PC-9 (cell line): ENCODE data around the gene SETBP1.

Source experiments
- EZH2 ChIP-seq: fragments of 200-600 bp; sonication (generic); IDR thresholded peaks from 2 replicates; pipeline ENCODE4 v1.8.0; 2017; ENCODE audit warnings: antibody characterized with exemption, low read depth
- TF ChIP-seq, protein P1 (sequence below): fragments of 200-600 bp; sonication (generic); conservative IDR thresholded peaks from 2 replicates; pipeline ENCODE4 v1.6.1; 2017; ENCODE audit warnings: mixed run types, antibody characterized with exemption, mild to moderate bottlenecking, moderate library complexity

DNA sequence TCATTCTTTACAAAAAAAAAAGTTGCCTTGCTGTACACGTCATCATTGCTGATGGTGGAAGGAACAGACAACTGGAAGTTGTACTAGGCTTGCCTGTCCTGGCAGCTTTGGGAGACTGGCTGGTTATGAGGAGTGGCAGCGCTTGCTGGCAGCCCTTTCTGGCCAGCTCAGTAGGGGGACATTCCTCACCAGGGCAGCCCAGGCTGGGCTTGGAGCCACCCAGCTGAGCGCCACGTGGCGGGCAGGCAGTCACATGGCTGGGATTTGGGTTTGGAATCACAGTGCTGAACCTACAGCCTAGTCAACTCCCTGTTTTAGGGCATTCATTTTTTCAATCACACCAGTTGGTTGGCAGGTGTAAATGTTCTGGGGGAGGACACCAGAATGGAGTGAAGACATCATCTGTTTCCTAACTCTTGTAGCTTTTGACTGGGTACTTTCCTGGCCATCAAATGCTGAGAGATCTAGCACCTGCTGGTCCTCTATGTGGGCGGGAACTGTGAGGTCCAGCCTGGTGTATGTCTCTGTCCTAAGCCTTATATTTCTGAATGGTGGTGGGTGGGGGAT lies 139.3 kb downstream of the SETBP1 start:
- no peak for TF ChIP-seq EZH2
- TF ChIP-seq, protein P1, sequence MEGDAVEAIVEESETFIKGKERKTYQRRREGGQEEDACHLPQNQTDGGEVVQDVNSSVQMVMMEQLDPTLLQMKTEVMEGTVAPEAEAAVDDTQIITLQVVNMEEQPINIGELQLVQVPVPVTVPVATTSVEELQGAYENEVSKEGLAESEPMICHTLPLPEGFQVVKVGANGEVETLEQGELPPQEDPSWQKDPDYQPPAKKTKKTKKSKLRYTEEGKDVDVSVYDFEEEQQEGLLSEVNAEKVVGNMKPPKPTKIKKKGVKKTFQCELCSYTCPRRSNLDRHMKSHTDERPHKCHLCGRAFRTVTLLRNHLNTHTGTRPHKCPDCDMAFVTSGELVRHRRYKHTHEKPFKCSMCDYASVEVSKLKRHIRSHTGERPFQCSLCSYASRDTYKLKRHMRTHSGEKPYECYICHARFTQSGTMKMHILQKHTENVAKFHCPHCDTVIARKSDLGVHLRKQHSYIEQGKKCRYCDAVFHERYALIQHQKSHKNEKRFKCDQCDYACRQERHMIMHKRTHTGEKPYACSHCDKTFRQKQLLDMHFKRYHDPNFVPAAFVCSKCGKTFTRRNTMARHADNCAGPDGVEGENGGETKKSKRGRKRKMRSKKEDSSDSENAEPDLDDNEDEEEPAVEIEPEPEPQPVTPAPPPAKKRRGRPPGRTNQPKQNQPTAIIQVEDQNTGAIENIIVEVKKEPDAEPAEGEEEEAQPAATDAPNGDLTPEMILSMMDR = no peak
